K562 (cell line): ENCODE results near the gene YPEL2. TPM values are rescaled to one million over a fixed set of nuclear protein-coding genes. Genes with fewer than 3 reads are reported as not detected.
A peak's percentile ranks its signal among the peaks of the same experiment; 100 is the strongest.

Experiments used
- ATAC-seq: fragments of 200-7000 bp; cut with Tn5 transposase; 3 replicates; pipeline ENCODE4 v1.9.1; 2020; ENCODE audit warnings: moderate library complexity
- BruUV-seq: library from RNA; stranded (reverse); fragments of 400-500 nt; replicated peaks from 2 replicates; lab custom pipeline; 2021; lab: Mats Ljungman, UMichigan
- CTCF ChIA-PET: fragments of 300-600 bp; formaldehyde crosslinking; extraction: SDS; loops from one replicate; lab custom pipeline; 2021; ENCODE audit warnings: low intra/inter-chr PET ratio; lab: Yijun Ruan, JAX
- POLR2A ChIA-PET: fragments of 300-600, 350-650 bp; sonication (Branson Sonifier 250); formaldehyde crosslinking; extraction: SDS; loops from one replicate; lab custom pipeline; 2021; ENCODE audit warnings: antibody characterized with exemption, inconsistent platforms; lab: Yijun Ruan, JAX
- DNase-seq, 4 experiments: peaks; one replicate each; pipeline versions ENCODE4 v3.0.0 to v3.0.0-alpha.2; 2011 to 2018; ENCODE audit warnings: low spot score in 3 of 4, mixed read lengths in 3 of 4; ENCODE audit errors: extremely low read depth in 1 of 4
- FAIRE-seq: peaks from 2 replicates; lab custom pipeline; 2011; peaks lifted over from hg19 to GRCh38; lab: Jason Lieb, UNC
- H2AFZ ChIP-seq: 2 replicates; pipeline ENCODE4 v1.6.0; 2011; ENCODE audit warnings: low read depth, low read length, control low read depth, inconsistent platforms
- H3K27ac ChIP-seq: fragments of 200-600 bp; 3 replicates; pipeline ENCODE4 v1.8.0; 2011; ENCODE audit warnings: low read depth, mild to moderate bottlenecking, control low read depth, inconsistent platforms, low read length, moderate library complexity, mixed read lengths; ENCODE audit errors: extremely low read depth
- H3K27me3 ChIP-seq, 2 experiments: fragments of 300-600 bp in 1 of 2; 2 replicates in 1 of 2; 3 replicates in 1 of 2; pipeline versions ENCODE4 v1.6.0 to v1.8.0; 2011; ENCODE audit warnings: inconsistent platforms in 2 of 2, low read length in 2 of 2, mild to moderate bottlenecking in 1 of 2, mixed read lengths in 1 of 2, moderate library complexity in 1 of 2; ENCODE audit not compliant: control insufficient read depth in 2 of 2, insufficient read depth in 2 of 2
- H3K36me3 ChIP-seq: fragments of 300-600 bp; 3 replicates; pipeline ENCODE4 v1.8.0; 2011; ENCODE audit warnings: mild to moderate bottlenecking, low read length, inconsistent platforms; ENCODE audit not compliant: control insufficient read depth, insufficient read depth
- H3K4me1 ChIP-seq, 2 experiments: fragments of 200-600 bp in 1 of 2; replicated peaks in 1 of 2; 2 replicates in 1 of 2; 3 replicates in 1 of 2; pipeline versions ENCODE4 v1.5.1 to v1.8.0; 2011; ENCODE audit warnings: inconsistent platforms in 2 of 2, low read length in 2 of 2, mild to moderate bottlenecking in 1 of 2, mixed read lengths in 1 of 2, moderate library complexity in 1 of 2; ENCODE audit not compliant: control insufficient read depth in 2 of 2, insufficient read depth in 2 of 2
- H3K4me2 ChIP-seq: 2 replicates; pipeline ENCODE4 v1.6.1; 2011; ENCODE audit warnings: low read length, control low read depth, inconsistent platforms, mixed read lengths; ENCODE audit not compliant: insufficient read depth
- H3K4me3 ChIP-seq: fragments of 200-600 bp; sonication (generic), shearing (Covaris generic); 2 replicates; pipeline ENCODE4 v1.5.1; 2016; ENCODE audit warnings: control low read depth, inconsistent platforms
- H3K79me2 ChIP-seq: fragments of 200-600 bp; 3 replicates; pipeline ENCODE4 v1.8.0; 2011; ENCODE audit warnings: low read length, inconsistent platforms; ENCODE audit not compliant: control insufficient read depth, insufficient read depth
- H3K9ac ChIP-seq, 2 experiments: 2 replicates each; pipeline versions ENCODE4 v1.6.0 to v1.6.1; 2011; ENCODE audit warnings: low read depth in 2 of 2, low read length in 2 of 2, control low read depth in 1 of 2, inconsistent platforms in 1 of 2, mild to moderate bottlenecking in 1 of 2, mixed read lengths in 1 of 2; ENCODE audit not compliant: insufficient read depth in 1 of 2
- H3K9me1 ChIP-seq: one replicate; pipeline ENCODE4 v1.6.0; 2011; ENCODE audit warnings: inconsistent platforms, mild to moderate bottlenecking, low read length, moderate library complexity; ENCODE audit not compliant: control insufficient read depth, insufficient read depth
- H3K9me3 ChIP-seq: replicated peaks from 2 replicates; pipeline ENCODE4 v1.5.1; 2011; ENCODE audit warnings: low read depth, low read length, inconsistent platforms; ENCODE audit not compliant: control insufficient read depth, insufficient read depth
- H4K20me1 ChIP-seq: replicated peaks from 2 replicates; pipeline ENCODE4 v1.6.1; 2011; ENCODE audit warnings: low read length, inconsistent platforms, mixed read lengths; ENCODE audit not compliant: control insufficient read depth, insufficient read depth
- DDX20 ChIP-seq: fragments of 450-650 bp; IDR thresholded peaks from 2 replicates; pipeline ENCODE4 v1.6.1; 2016; ENCODE audit warnings: missing genetic modification characterization, low read depth, mild to moderate bottlenecking, missing compliant biosample characterization, moderate library complexity
- NR2C1 ChIP-seq, 2 experiments: fragments of 450-650 bp; IDR thresholded peaks; 2 replicates each; pipeline ENCODE4 v1.6.1; 2017; ENCODE audit warnings: mild to moderate bottlenecking in 2 of 2, antibody characterized with exemption in 1 of 2, inconsistent platforms in 1 of 2, missing compliant biosample characterization in 1 of 2, missing genetic modification characterization in 1 of 2
- PRDM10 ChIP-seq: fragments of 450-650 bp; IDR thresholded peaks from 2 replicates; pipeline ENCODE4 v1.6.1; 2018; ENCODE audit not compliant: partially characterized antibody
- ZNF512 ChIP-seq: IDR thresholded peaks from 2 replicates; pipeline ENCODE4 v1.6.1; 2016; ENCODE audit warnings: missing genetic modification characterization, missing compliant biosample characterization
- WGBS: fragments of 100-300 bp; shearing (Covaris generic); methylation state at CpG from one replicate; pipeline ENCODE4 v1.1.6; 2016; ENCODE audit warnings: low coverage, mixed read lengths; ENCODE audit not compliant: insufficient coverage; ENCODE audit errors: missing lambda C conversion rate; 5-methylcytosine and 5-hydroxymethylcytosine counted together
- in situ Hi-C: fragments of 300-500 bp; cut with MboI; formaldehyde crosslinking; loops from 4 replicates; pipeline ENCODE4 v1.15.0; 2018; ENCODE audit warnings: inconsistent platforms, mixed read lengths
- intact Hi-C: fragments of 100-400 bp; cut with micrococcal nuclease; formaldehyde crosslinking; loops from 2 replicates; pipeline ENCODE4 v1.14.2; 2022
- polyA plus RNA-seq, 8 experiments: library from polyadenylated mRNA; depleted of rRNA in 4 of 8; stranded (reverse) in 5 of 8; unstranded in 3 of 8; fragments of >200 nt; fragmentation: Nextera tagmentation in 2 of 8; fragmentation: Illumina TruSeq in 1 of 8; extraction: Ambion mirVana in 2 of 8; extraction: Trizol in 1 of 8; gene quantifications; 2 replicates each; pipeline versions ENCODE4 v1.2.1 to v1.2.3, GENCODE V29; 2011 to 2014; ENCODE audit warnings: inconsistent platforms in 1 of 8, missing spikeins in 1 of 8
- total RNA-seq, 7 experiments: library from RNA; depleted of rRNA in 6 of 7; stranded (reverse); fragments of >200 nt in 6 of 7; fragmentation: Illumina TruSeq in 2 of 7; extraction: Trizol in 2 of 7; gene quantifications; 2 replicates each; pipeline versions ENCODE4 v1.2.1 to v1.2.3, GENCODE V29; 2011 to 2021; ENCODE audit warnings: low replicate concordance in 1 of 7

YPEL2 gene
- total and polyA plus RNA-seq, 9 of the 15 experiments (the other 6 are each of a cell fraction or from before 2014, with no cell fraction given), result 0.11 to 2.4 (median 0.47) TPM

- CTCF ChIA-PET, result no interaction called here
- H3K27ac ChIP-seq, result no peak overlapping the region
- DNase-seq, result no peak
- H2AFZ ChIP-seq, result no peak overlapping the region
- H3K9me1 ChIP-seq, result no peaks in the 10 kb centered on the region
- TF ChIP-seq ZNF512 (tag), result no peak
- TF ChIP-seq, all 486 proteins: peak for 0
- WGBS, result 18% methylated on average over 3 of the region's 3 CpGs
- FAIRE-seq (no peak), ATAC-seq (no peak)
- Histone ChIP-seq H3K4me2 (no peak overlapping the region), H3K4me3 (no peak overlapping the region), H3K79me2 (no peaks in the 10 kb centered on the region), H3K36me3 (no peaks in the 10 kb centered on the region), H3K27me3 (no peaks in the 10 kb centered on the region), H3K9me3 (no peaks in the 10 kb centered on the region), H3K4me1 (peaks cover 0 to 14% of the 10 kb centered on the region in 2 experiments; a peak in 3 of 5 replicates), H3K9ac (no peak overlapping the region), H4K20me1 (no peaks in the 10 kb centered on the region)
- in situ Hi-C loops, result no loop called here
- POLR2A ChIA-PET, result interaction anchor here (1.4 kb wide), 1 partner anchor 9 kb away, joined by 7 read pairs; no protein-coding TSS in a partner anchor
- intact Hi-C loops, result no loop called here
- BruUV-seq, result no TSS peak
Measured at GRCh38 chr17:59377410-59377809, 46.0 kb downstream of the YPEL2 start.

GRCh38 chr17:59378675-59379074, 47.2 kb downstream of the YPEL2 start:
- DNase-seq (no peak), ATAC-seq (no peak), FAIRE-seq (peak; percentile 37)
- Histone ChIP-seq H3K27ac (no peak overlapping the region), H3K9me3 (no peaks in the 10 kb centered on the region), H3K9me1 (no peaks in the 10 kb centered on the region), H3K79me2 (no peaks in the 10 kb centered on the region), H2AFZ (no peak overlapping the region), H3K36me3 (no peaks in the 10 kb centered on the region), H4K20me1 (no peaks in the 10 kb centered on the region), H3K27me3 (no peaks in the 10 kb centered on the region), H3K4me3 (no peak overlapping the region), H3K9ac (no peak overlapping the region), H3K4me1 (peaks cover 0 to 4% of the 10 kb centered on the region in 2 experiments; a peak in 1 of 5 replicates), H3K4me2 (no peak overlapping the region)
- CTCF ChIA-PET, result no interaction called here
- no TSS peak for BruUV-seq
- no peak for TF ChIP-seq DDX20 (tag)
- no peak for TF ChIP-seq PRDM10
- TF ChIP-seq NR2C1 (IDR thresholded peaks at IDR 0.05), result no peak
- no peak for TF ChIP-seq NR2C1 (tag; IDR thresholded peaks at IDR 0.05)
- POLR2A ChIA-PET, result interaction anchor here (0.6 to 1.8 kb wide), 2 partner anchors 13 to 23 kb away, joined by 3 to 5 read pairs; no protein-coding TSS in a partner anchor
- in situ Hi-C loops, result no loop called here
- intact Hi-C loops, result no loop called here
- 20% methylated on average over 4 of the region's 4 CpGs for WGBS
